SHP77 treated with DMSO at 0.1 percent for 48 hours (cell line): Measurements from ENCODE around the gene NMD3.
"Not testable (repeated sequence)": the region's sequence is repeated elsewhere in the genome, so short reads cannot be mapped to it uniquely, and the experiment has no call there.

Experiments used
- DNase-seq: peaks from one replicate; lab custom pipeline; 2025; lab: John Stamatoyannopoulos, UW

NMD3 gene

DNA sequence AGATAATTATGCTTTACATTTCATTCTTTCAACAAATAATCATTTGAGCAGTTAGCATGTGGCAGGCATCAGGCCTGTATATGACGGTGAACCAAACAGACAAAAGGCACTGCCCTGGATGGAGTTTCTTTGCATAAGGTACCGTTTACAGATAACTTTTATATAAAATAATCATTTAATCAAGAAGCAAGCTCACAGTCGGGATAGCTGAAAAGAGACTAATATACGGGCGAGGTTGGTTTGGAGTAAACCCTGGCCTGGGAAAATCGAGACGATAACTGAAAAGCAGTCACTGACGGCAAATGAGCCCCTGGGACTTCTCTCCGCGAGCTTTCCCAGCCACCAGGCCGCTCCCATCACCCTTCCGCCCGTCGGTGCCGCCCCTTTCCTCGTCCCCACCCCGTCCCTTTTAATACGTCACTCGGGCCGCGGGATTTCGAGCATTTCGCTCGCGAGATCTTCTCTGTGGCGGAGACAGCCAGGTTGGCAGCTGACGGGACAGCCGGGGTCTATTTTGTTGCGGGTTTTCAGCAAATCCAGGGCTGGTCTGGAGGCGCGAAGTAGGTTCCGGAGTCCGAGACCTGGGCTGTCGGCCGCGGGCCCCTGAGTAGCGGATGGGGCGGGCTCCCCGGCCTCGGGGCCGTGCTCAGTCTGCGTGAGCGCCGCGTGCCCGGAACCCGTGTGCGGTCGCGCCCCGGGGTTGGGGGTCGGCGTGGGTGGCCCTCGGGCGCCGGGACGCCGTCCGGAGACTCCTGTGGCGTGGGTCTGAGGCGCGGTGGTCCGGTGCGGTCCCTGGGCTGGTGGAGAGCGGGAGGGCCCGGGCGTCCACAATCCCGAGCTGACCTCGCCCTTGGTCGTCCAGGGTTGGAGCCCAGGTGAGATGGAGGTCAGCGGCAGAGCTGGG lies at the start of gene NMD3:
TSS of gene NMD3 (plus strand) at position 462 of the 904 bp plus-strand sequence. CDS start 703 bp downstream, outside the sequence.
- DNase-seq: peak; percentile 81

DNA sequence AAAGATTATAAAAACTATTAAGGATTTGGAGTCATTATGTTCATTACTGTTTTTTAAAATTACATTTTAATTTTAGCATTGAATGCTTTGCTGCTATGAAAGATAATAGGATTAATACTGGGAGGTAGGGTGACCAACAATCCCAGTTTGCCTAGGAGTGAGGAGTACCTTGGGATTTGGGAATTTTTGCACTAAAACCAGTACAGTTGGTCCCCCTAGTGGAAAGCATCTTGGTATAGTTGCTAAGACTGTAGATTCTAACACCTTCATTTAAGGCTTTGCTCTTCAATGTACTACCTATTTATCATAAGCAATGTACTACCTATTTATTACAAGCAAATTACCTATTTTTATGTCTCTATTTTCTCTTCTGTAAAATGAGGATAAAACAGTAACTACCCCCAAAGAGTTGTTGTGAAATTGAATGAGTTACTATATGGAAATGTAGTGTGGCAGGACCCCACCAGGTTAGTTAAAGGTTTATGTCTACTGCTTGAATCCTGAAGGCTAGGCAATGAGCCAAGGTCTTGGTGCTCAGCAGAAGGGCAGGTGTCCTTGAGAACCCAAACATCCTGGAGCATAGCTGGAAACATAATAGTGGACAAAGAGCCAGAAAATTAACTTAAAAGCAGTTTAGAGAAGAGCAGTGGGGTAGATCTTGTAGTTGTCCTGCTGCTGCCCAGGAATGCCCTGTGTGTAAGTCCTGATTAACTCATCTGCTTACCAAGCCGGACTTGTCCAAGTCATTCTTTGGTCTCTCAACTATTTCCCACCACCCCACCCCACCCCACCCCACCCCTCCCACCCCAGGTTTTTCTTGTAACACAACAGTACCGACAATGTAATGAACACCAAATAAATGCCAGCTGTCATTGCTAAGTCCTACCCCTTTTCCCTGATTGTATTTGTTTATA lies 49.2 kb upstream of the NMD3 start:
- no peak for DNase-seq

DNA sequence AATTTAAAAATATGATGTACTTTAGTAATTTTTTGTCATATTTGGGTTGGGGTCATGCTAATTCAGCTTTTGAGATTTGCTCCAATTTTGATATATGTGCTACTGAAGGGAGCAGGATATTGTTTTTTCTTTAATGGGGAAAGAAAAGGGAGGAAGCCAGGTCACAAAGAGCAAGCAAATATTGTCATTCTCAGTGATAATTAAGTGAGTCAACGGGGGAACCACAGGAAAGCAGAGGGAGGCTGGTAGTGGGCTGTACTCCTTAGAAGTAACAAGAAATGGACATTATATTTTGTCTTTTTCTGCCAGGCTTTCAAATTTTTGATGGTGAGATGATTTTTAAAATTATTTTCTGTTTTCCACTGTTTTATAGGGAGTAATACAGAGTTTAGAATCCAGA lies 45.6 kb upstream of the NMD3 start:
- DNase-seq: no peak

DNA sequence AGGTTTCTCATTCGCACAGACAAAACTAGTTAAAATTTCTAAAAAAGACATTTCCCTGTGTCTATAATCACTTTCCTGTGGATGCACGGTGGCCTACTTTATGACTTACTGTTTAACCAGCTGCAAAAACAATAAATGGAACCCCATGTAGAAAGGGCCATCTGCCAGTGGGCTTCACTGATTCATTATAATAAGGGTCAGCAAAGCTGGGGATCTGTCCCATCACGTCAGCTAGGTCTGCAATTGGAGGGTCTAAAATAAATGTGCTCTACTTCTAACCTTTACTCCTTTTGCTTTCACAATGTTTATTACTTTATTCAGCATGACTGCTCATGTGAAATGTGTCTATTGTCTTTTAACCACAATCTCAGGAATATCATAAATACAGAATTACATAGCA lies 43.1 kb upstream of the NMD3 start:
- peak; percentile 81 for DNase-seq

DNA sequence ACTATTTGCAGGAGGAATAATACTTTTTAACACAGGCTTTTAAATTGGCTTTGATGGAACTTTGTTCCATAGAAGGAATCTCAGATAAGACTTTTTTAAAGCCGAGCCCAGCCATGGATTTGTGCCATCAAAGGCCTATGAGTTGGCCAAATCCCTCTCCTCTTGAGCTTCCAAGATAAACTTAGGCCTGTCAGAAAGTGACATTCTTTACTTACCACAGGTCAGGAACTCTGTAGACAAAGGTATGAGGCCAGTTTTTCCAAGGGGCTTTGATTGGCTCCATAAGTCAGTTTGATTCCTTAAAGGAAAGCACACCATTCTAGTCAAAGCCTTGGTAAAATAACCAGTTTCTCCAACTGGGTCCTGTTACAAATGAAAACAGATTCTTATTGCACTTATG lies 39.7 kb upstream of the NMD3 start:
- DNase-seq: not testable (repeated sequence)

DNA sequence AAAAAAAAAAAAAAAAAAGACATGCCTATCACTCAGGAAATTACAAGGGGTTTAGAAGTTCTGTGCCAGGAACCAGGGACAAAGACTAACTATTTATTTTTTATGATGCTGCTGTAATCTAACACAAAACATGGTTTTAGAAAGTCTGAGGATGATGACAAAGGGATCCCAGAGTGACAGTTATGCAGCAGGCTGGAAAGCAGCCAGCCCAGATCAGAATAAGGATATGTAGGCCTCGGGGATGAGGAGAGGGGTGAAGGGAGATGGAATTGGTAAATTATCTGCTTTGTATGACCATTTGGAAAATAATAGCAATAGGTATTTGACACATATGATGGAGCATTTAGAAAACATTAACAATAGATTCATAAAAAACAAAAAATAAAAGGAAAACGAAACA lies 34.1 kb upstream of the NMD3 start:
- DNase-seq: no peak

DNA sequence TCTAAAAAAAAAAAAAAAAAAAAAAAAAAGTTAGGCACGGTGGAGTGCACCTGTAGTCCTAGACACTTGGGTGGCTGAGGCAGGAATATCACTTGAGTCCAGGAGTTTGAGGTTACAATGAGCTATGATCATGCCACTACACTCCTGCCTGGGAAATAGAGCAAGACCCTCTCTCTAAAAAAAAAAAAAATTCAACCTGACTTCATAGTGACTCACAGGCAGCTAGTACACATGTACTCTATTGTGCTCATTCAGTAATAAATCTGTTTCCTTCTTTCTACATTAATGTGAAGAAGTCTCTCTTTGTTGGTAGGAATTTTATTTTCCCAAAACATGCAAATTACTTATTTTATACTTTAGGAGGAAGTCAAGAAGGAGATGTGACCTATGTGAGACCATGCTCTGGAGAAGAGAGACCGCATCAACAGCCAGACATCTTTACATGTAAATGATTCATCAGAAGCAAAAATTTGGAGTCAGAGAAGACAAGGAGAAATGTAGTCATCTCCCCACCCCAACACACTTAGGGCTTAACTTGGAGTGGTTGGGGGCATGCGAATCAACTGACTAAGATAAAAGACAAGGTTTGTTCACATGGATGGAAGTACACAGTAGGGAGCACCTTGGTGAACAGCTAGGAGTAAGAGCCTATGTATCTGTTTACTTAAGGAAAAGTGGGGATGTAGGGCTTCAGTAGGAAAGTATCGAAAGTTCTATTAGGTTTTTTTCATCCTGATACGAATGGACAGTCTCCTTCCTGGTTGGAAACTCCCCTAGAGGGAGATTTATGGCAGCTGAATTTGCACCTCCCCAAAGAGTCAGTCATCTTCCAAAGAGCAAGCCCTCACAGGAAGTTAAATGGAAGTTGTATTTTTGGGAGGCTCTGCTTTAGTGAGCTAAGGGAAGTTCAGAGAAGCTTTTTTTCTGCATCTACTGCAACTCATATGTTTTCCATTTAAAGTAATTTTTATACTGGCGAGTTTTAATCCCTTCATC lies 23.0 kb upstream of the NMD3 start:
- DNase-seq: no peak

DNA sequence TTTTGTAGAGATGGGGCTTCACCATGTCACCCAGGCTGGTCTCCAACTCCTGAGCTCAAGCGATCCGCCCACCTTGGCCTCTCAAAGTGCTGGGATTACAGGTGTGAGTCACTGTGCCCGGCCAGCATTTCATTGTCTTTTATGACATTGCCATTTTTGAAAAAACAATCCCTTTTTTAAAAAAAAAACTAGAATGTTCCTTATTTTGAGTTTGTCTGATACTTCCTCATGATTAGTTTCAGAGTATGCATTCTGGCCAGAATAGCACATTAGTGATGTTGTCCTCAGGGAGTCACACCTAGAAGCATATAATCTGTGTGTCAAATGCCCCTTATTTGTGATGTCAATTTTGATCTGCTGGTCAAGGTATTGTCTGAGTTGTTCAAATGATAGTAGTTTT lies 21.2 kb upstream of the NMD3 start:
- no peak for DNase-seq

DNA sequence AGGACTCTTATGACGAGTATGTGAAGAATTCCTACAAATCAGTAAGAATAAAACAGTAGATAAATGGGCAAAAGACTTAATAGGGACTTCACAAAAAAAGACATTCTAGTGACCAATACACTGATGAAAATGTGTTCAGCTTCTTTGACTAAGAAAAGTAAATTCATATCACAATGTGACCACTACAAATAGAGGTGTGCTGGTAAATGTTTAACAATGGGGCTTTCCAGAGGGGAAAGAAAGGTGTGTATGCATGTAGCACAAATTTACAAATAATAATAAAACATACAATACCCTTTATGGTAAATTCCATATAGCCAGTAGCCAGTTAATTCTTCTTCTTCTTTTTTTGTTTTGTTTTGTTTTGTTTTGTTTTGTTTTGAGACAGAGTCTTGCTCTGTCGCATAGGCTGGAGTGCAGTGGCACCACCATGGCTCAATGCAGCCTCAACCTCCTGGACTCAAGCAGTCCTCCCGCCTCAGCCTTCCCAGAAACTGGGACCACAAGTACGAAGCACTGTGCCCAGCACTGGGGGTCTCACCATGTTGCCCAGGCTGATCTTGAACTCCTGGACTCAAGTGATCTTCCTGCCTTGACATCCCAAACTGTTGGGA lies 17.5 kb upstream of the NMD3 start:
- no peak for DNase-seq

DNA sequence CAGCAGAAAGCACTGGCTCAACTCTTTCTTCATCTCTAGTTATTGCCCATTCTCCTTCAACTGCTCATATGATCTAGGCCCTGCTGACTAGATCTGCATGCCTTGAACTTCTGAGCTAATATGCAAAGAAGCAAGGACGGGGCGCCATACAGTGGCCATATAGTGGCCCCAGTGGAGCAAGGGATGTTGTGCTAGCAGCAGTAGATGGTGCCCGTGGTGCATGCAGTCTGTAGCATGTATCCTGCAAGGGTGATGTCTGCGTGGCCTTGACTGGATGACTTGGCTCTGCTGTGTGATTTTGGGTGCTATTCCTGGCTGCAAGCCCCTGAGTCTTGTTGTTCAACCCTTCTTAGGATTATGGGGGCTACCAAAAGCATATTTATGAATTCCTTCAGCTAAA lies 12.2 kb upstream of the NMD3 start:
- DNase-seq: no peak

DNA sequence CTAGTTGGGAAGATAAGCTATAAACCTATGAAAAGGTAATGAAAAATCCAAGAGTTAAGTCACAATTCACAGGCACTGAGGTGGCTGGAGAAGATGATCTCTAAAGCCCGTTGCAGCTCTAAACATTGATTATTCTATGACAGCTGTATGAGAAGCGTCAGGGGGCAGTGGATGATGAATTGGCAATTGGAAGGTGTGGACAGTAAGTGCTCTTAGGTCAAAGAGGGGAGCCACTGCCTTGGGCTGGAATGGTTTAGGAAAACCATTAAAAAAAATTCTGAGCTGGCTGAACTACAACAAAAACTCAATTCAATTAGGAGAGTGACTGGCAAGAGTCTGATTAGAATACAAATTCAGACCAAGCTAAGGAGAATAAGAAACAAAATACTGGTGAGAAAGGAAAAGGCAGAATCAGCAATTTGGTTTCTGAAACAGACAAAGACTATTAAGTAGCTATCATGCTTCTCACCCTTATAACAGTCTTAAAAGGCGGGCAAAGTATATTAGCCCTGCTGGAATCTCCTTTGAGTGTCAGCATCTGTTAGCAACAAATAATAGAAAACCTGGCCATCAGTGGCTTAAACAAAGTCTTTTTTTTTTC lies 8.8 kb upstream of the NMD3 start:
- no peak for DNase-seq

DNA sequence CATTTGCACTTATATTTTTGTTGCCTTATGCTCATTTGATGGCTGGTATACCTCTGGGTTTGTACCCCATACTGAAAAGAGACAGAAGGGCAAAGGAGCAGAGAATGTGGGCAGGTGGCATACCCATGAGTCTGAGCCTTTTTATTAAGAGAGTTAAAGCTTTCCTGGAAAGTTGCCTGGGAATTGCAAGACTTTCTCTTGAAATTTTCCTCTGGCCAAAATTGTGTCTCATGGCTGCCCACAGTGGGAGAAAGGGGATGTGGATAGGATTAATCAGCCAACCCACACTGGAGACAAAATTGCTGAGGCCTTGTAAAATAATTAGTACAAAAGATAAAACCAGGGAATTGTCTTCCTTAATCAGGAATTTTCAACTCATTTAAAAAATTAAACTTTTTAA lies 8.2 kb upstream of the NMD3 start:
- DNase-seq: no peak

DNA sequence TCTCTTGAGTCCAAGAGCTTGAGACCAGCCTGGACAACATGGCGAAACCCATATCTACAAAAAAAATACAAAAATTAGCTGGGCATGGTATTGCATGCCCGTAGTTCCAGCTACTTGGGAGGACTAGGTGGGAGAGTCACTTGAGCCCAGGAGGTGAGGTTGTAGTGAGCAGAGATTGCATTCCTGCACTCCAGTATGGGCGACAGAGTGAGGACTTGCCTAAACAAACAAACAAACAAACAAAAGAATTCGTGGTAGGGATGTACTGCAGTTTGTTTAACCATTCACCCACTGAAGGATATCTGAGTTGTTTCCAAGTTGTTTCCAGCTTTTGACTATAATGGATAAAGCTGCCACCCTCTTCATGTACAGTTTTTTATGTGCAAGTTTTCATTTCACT lies 7.5 kb upstream of the NMD3 start:
- DNase-seq: no peak

DNA sequence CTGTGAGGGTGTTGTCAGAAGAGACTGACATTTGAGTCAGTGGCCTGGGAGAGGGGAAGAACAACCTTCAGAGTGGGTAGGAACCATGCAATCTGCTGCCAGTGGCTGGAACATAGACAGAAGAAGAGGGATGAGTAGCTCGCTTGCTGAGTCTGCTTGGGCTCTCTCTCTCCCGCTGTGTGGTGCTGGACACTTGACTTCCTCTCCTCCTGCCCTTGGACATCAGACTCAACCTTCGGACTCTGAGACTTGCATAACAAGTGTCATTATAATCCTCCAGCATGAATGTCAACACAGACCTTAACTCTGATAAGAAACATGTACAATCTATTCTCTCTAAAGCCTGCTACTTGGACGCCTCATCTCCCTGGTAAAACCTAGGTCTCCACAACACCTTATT lies 5.9 kb upstream of the NMD3 start:
- no peak for DNase-seq

DNA sequence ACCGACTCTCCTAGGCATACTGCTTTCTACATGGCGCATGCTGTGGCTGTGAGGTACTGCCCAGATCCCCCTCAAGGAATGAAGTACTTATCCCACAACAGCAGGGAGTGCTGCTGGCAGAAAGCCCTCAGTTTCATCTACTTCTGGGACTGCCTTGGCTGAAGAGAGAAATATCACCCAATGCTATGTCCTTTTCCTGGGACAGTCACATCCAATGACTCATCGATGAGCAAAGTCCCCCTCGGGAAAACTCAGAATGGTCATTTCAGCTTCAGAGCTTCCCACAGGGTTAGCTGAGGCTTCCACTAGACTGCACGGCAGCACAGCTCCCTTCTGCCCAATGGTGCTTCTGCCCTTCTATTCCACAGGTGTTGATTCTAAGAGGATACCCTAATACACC lies 3.6 kb upstream of the NMD3 start:
- DNase-seq: no peak

DNA sequence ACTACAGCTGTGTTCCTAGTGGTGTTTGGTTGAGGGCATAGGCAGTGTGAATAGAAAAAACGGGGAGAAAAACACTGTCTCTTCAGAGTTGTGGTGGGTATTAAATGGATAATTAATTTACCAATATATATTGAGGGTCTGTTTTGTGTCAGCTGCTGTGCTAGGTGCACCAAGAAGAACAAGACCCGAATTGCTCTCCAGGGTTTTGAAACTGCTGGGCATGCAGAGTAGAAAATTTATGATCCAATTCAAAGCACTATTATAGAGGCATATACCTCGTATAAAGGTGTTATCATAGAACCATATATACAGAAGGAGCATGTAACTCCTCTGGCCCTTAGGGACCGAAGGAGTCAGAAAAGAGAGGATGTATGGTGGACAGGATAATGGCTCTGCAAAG lies 1.6 kb upstream of the NMD3 start:
- no peak for DNase-seq

DNA sequence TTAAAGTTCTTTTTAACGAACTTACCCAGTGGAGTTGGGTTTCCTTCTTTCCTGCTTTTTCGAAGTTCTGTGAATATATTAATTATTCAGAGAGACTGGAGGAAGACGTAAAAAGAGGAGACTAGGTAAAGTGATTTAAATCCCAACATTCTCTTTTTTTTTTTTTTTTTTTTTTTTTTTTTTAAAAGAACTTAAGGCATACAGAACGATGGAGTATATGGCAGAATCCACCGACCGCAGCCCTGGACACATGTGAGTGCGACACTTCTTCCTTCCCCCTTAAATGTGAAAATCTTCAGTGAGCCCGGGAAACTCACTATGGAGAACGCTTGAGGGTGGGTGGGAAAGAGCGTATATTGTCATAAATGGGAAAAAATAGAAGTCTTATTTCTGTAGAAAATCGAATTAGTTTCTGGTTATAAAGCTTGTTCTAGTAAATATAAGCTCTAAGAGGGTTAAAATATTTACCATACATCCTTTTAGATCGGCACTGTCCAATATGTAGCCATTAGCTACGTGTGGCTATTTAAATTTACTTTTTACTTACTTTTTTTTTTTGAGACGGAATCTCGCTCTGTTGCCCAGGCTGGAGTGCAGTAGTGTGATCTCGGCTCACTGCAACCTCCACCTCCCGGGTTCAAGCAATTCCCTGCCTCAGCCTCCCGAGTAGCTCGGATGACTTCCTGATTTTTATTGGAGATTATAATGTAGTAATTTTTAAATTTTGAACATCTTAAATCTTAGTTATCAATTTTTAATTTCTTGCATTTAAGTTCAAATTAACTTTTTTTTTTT lies 892 bp downstream of the NMD3 start:
- DNase-seq: no peak

DNA sequence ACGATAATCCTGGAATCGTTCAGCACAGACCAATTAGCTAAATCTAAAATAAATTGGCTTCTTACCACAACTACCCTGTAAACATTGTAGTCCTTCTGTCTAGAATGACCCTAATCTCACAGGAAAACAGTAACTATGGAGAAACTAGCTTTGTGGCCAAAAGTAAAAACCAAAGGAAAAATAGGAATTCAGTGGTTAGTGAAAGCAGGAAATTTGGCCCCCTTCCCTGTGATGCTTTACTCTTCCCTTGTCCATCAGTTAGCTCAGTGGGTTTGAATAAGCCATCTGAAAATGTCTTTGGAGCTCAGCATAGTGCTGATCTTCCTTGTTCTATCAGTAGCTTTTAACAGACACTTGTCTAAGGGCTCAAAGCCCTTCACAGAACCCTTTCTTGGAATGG lies 1.6 kb downstream of the NMD3 start:
- no peak for DNase-seq

DNA sequence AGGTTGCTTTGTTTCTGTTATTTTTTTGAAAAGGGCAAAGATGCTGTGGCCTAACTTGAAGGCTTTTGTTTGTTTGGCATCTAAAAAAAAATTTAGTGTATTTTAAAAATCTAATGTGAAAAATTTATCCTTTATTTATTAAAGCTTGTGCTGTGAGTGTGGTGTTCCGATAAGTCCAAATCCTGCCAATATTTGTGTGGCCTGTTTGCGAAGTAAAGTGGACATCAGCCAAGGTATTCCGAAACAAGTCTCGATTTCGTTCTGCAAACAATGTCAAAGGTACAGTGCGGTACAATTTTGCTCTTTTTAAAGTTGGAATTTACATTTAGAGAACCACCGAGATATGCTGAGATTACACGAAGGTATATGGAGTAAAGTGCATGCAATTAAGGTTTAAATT lies 3.7 kb downstream of the NMD3 start:
- DNase-seq: no peak

DNA sequence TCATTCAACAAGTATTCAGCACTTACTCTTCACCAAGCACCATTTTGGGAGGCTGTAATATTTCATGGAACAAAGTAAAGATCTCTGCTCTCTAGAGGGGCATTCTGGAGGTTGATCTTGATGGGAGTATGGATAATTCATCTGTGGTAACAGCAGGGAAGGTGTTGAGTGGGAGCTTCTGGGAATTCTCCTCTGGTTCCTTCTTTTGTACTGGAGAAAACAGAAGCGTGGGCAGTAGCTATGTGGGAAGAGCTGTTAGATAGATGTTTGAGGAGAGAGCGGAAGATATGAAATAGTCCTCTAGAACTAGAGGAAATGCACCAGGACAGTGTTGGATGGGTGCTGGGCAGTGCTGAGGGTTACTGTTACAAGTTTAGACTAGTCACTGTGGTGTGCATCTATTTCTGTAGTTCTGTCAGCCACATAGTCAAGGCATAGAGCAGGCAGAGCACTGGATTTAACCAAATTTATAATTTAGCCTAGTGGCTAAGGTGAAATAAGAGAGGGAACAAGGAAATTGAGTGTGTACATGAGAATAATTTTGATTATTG lies 9.6 kb downstream of the NMD3 start:
- DNase-seq: no peak
